A549 (cell line): ENCODE results near the gene LRRC38. TPM values are rescaled to one million over a fixed set of nuclear protein-coding genes. Genes with fewer than 3 reads are reported as not detected.

Experiments used
- ATAC-seq, 2 experiments: fragments of 200-7000 bp in 1 of 2; fragments of >200 bp in 1 of 2; cut with Nextera tagmentation in 1 of 2; cut with Tn5 transposase in 1 of 2; 3 replicates each; pipeline versions ENCODE4 v1.8.0 to v1.9.1; 2018 to 2020; ENCODE audit warnings: mild to moderate bottlenecking in 1 of 2, moderate library complexity in 1 of 2
- CTCF ChIA-PET: fragments of 300-600 bp; sonication (Branson Sonifier 250); formaldehyde crosslinking; extraction: SDS; loops from one replicate; lab custom pipeline; 2021; ENCODE audit warnings: antibody characterized with exemption, inconsistent platforms; lab: Yijun Ruan, JAX
- POLR2A ChIA-PET: fragments of 350-600 bp; formaldehyde crosslinking; extraction: SDS; loops from one replicate; lab custom pipeline; 2021; ENCODE audit warnings: antibody characterized with exemption, inconsistent platforms; lab: Yijun Ruan, JAX
- DNase-seq, 2 experiments: peaks; one replicate each; pipeline versions ENCODE4 v3.0.0 to v3.0.0-alpha.2; 2011 to 2016; ENCODE audit warnings: low read depth in 1 of 2, low spot score in 1 of 2
- FAIRE-seq: peaks from 2 replicates; lab custom pipeline; 2011; peaks lifted over from hg19 to GRCh38; lab: Jason Lieb, UNC
- H3K27ac ChIP-seq, 2 experiments: fragments of >200 bp; sonication (Bioruptor Twin); formaldehyde crosslinking; 3 replicates each; pipeline ENCODE4 v1.5.1; 2016 to 2017
- H3K4me1 ChIP-seq: fragments of >200 bp; sonication (Bioruptor Twin); formaldehyde crosslinking; 3 replicates; pipeline ENCODE4 v1.6.1; 2016
- H3K4me2 ChIP-seq: fragments of >200 bp; sonication (Bioruptor Twin); formaldehyde crosslinking; 3 replicates; pipeline ENCODE4 v1.6.1; 2016
- H3K4me3 ChIP-seq: fragments of >200 bp; sonication (Bioruptor Twin); formaldehyde crosslinking; 3 replicates; pipeline ENCODE4 v1.5.1; 2016
- H3K9me3 ChIP-seq: fragments of >200 bp; sonication (Bioruptor Twin); formaldehyde crosslinking; 3 replicates; pipeline ENCODE4 v1.6.1; 2016
- BHLHE40 ChIP-seq: IDR thresholded peaks from 2 replicates; pipeline ENCODE4 v1.6.1; 2012; ENCODE audit warnings: low read depth, low read length, inconsistent platforms
- CBX2 ChIP-seq: fragments of 200-600 bp; sonication (generic); IDR thresholded peaks from 2 replicates; pipeline ENCODE4 v1.6.1; 2016; ENCODE audit warnings: low read depth, mild to moderate bottlenecking, borderline replicate concordance
- CEBPB ChIP-seq, 2 experiments: fragments of >200 bp in 1 of 2; sonication (Bioruptor Twin) in 1 of 2; formaldehyde crosslinking in 1 of 2; IDR thresholded peaks; 2 replicates each; pipeline ENCODE4 v1.6.1; 2012 to 2016
- FOSL2 ChIP-seq, 2 experiments: fragments of 450-650 bp in 1 of 2; fragments of >200 bp in 1 of 2; sonication (Bioruptor Twin) in 1 of 2; formaldehyde crosslinking; IDR thresholded peaks; 2 replicates each; pipeline versions ENCODE4 v1.5.0 to v1.6.1; 2016 to 2020; ENCODE audit warnings: mild to moderate bottlenecking in 1 of 2, moderate library complexity in 1 of 2
- HEYL ChIP-seq: fragments of 250-450 bp; sonication (Bioruptor Pico); IDR thresholded peaks from 2 replicates; pipeline ENCODE4 v1.8.0; 2021; ENCODE audit warnings: mild to moderate bottlenecking, moderate library complexity
- HOXB13 ChIP-seq: fragments of 250-450 bp; sonication (Bioruptor Pico); IDR thresholded peaks from 2 replicates; pipeline ENCODE4 v1.5.0; 2020; ENCODE audit warnings: low read depth, mild to moderate bottlenecking, moderate library complexity
- KDM5A ChIP-seq: fragments of 200-600 bp; sonication (generic); IDR thresholded peaks from 2 replicates; pipeline ENCODE4 v1.6.1; 2016; ENCODE audit warnings: antibody characterized with exemption, mild to moderate bottlenecking
- MAZ ChIP-seq: fragments of 150-350 bp; IDR thresholded peaks from 2 replicates; pipeline ENCODE4 v1.6.1; 2014; ENCODE audit warnings: antibody characterized with exemption, low read depth, low read length, borderline replicate concordance
- NFE2L2 ChIP-seq: fragments of 150-350 bp; conservative IDR thresholded peaks from 2 replicates; pipeline ENCODE4 v1.6.1; 2014; ENCODE audit warnings: low read length
- NR3C1 ChIP-seq: fragments of >200 bp; sonication (Bioruptor Twin); formaldehyde crosslinking; IDR thresholded peaks from 3 replicates; pipeline ENCODE4 v1.6.1; 2017
- RCOR1 ChIP-seq: fragments of 150-350 bp; IDR thresholded peaks from 2 replicates; pipeline ENCODE4 v1.6.1; 2014; ENCODE audit warnings: antibody characterized with exemption, low read length, low read depth
- ZC3H11A ChIP-seq: fragments of 450-650 bp; IDR thresholded peaks from 2 replicates; pipeline ENCODE4 v1.6.1; 2014; ENCODE audit warnings: antibody characterized with exemption, mild to moderate bottlenecking
- ZFP36 ChIP-seq: fragments of 450-650 bp; IDR thresholded peaks from 2 replicates; pipeline ENCODE4 v1.6.1; 2014; ENCODE audit warnings: borderline replicate concordance; ENCODE audit not compliant: partially characterized antibody
- ZSCAN20 ChIP-seq: fragments of 250-450 bp; sonication (Bioruptor Pico); IDR thresholded peaks from 2 replicates; pipeline ENCODE4 v1.8.0; 2022; ENCODE audit warnings: mild to moderate bottlenecking, moderate library complexity
- WGBS: methylation state at CpG from one replicate; pipeline ENCODE4 v1.1.6; 2017; ENCODE audit errors: missing lambda C conversion rate; 5-methylcytosine and 5-hydroxymethylcytosine counted together
- polyA plus RNA-seq, 4 experiments: library from polyadenylated mRNA; depleted of rRNA in 3 of 4; stranded (reverse); fragments of >200 nt; fragmentation: RNase III in 1 of 4; extraction: RNeasy Plus Mini Kit Qiagen cat#74134 plus additional on column Dnase treatment in 1 of 4; gene quantifications; 2 replicates in 3 of 4; 3 replicates in 1 of 4; pipeline ENCODE4 v1.2.3, GENCODE V29; 2011 to 2017
- TF ChIP-seq, protein P1 (sequence below): fragments of 250-450 bp; sonication (Bioruptor Pico); IDR thresholded peaks from 2 replicates; pipeline ENCODE4 v1.5.0; 2021; ENCODE audit warnings: mild to moderate bottlenecking, moderate library complexity, borderline replicate concordance
- TF ChIP-seq, protein P2 (sequence below): fragments of 450-650 bp; IDR thresholded peaks from 2 replicates; pipeline ENCODE4 v1.6.1; 2014; ENCODE audit warnings: antibody characterized with exemption
- TF ChIP-seq, protein P3 (sequence below): fragments of >200 bp; sonication (Bioruptor Twin); formaldehyde crosslinking; IDR thresholded peaks from 2 replicates; pipeline ENCODE4 v1.6.1; 2016
- TF ChIP-seq, protein P4 (sequence below): fragments of 200-600 bp; sonication (generic); IDR thresholded peaks from 2 replicates; pipeline ENCODE4 v1.6.1; 2016; ENCODE audit warnings: antibody characterized with exemption, mild to moderate bottlenecking, moderate library complexity
- TF ChIP-seq, protein P5 (sequence below): fragments of 250-450 bp; sonication (Bioruptor Pico); IDR thresholded peaks from 2 replicates; pipeline ENCODE4 v1.5.0; 2020; ENCODE audit warnings: low read depth, mild to moderate bottlenecking, moderate library complexity

The LRRC38 gene
- polyA plus RNA-seq, 2 of the 4 experiments (the other 2 are of a cell fraction), result not detected

DNA sequence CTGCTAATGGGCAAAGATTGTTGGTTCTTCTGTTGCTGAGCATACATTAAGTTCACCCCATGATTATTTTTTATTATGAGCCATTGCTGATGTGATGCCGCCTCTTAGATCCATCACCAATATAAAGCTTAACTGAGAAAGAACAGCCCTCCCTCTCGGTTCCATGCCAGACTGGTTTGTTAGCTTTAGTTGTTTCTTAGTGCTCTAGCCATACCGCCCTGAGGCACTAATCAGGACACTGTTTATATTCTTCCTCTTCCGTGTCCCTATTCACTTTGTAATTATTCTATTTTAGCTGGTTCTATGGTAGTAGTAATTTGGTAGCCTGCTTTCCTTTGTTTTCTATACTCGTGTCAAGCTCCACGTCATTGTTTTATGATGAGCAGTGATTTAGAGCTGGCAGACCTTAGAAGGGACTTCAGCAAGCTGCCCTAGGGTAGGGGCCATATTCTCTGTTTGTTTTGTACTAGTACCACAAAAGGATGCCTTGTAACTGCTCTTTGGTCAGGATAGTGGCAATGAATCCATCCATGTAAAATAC is 42.5 kb upstream of the LRRC38 start:
- Histone ChIP-seq H3K4me3 (no peak overlapping the region), H3K9me3 (no peaks in the 10 kb centered on the region), H3K4me2 (no peak overlapping the region)
- 16% methylated on average over 6 of the region's 6 CpGs for WGBS
- no peak for FAIRE-seq
- ATAC-seq, result no peak
- POLR2A ChIA-PET, result no interaction called here
- no peak for TF ChIP-seq ZC3H11A
- TF ChIP-seq, protein P1, sequence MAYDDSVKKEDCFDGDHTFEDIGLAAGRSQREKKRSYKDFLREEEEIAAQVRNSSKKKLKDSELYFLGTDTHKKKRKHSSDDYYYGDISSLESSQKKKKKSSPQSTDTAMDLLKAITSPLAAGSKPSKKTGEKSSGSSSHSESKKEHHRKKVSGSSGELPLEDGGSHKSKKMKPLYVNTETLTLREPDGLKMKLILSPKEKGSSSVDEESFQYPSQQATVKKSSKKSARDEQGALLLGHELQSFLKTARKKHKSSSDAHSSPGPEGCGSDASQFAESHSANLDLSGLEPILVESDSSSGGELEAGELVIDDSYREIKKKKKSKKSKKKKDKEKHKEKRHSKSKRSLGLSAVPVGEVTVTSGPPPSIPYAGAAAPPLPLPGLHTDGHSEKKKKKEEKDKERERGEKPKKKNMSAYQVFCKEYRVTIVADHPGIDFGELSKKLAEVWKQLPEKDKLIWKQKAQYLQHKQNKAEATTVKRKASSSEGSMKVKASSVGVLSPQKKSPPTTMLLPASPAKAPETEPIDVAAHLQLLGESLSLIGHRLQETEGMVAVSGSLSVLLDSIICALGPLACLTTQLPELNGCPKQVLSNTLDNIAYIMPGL (CRISPR knock-in tag), result no peak
- TF ChIP-seq ZSCAN20 (CRISPR knock-in tag), result no peak
- TF ChIP-seq BHLHE40, result no peak
- TF ChIP-seq, protein P2, sequence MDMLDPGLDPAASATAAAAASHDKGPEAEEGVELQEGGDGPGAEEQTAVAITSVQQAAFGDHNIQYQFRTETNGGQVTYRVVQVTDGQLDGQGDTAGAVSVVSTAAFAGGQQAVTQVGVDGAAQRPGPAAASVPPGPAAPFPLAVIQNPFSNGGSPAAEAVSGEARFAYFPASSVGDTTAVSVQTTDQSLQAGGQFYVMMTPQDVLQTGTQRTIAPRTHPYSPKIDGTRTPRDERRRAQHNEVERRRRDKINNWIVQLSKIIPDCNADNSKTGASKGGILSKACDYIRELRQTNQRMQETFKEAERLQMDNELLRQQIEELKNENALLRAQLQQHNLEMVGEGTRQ, result no peak
- TF ChIP-seq KDM5A, result no peak
- TF ChIP-seq, protein P3, sequence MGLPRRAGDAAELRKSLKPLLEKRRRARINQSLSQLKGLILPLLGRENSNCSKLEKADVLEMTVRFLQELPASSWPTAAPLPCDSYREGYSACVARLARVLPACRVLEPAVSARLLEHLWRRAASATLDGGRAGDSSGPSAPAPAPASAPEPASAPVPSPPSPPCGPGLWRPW, result no peak
- no peak for TF ChIP-seq RCOR1
- no peak for TF ChIP-seq MAZ
- no peak for TF ChIP-seq NR3C1
- TF ChIP-seq, all 56 proteins: peak for 0
- CTCF ChIA-PET, result interaction anchor here (1.0 kb wide), 1 partner anchor 12 kb away, joined by 4 read pairs; no protein-coding TSS in a partner anchor
- no peak for DNase-seq
- H3K27ac ChIP-seq, result no peak overlapping the region
- H3K4me1 ChIP-seq, result no peaks in the 10 kb centered on the region

DNA sequence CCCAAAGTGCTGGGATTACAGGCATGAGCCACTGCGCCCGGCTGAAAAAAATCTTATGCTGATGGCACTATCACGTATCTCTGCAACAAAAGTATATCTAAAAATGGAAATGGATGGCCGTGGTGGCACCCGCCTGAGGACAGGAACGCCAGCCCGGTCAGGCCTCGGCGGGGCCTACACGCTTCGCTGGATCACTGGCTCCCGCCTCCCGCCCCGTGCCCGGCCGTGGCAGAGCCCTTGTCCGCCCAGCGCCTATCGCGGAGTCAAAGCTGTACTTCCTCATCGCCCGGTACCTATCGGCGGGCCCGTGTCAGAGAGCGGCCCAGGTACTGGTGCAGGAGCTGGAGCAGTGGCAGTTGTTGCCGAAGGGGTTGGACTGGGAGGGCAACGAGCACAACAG is 41.0 kb upstream of the LRRC38 start:
- POLR2A ChIA-PET, result no interaction called here
- CTCF ChIA-PET, result no interaction called here
- no peak for TF ChIP-seq CEBPB (IDR thresholded peaks at IDR 0.05)
- no peak for TF ChIP-seq ZFP36
- TF ChIP-seq NFE2L2, result no peak
- TF ChIP-seq, protein P4, sequence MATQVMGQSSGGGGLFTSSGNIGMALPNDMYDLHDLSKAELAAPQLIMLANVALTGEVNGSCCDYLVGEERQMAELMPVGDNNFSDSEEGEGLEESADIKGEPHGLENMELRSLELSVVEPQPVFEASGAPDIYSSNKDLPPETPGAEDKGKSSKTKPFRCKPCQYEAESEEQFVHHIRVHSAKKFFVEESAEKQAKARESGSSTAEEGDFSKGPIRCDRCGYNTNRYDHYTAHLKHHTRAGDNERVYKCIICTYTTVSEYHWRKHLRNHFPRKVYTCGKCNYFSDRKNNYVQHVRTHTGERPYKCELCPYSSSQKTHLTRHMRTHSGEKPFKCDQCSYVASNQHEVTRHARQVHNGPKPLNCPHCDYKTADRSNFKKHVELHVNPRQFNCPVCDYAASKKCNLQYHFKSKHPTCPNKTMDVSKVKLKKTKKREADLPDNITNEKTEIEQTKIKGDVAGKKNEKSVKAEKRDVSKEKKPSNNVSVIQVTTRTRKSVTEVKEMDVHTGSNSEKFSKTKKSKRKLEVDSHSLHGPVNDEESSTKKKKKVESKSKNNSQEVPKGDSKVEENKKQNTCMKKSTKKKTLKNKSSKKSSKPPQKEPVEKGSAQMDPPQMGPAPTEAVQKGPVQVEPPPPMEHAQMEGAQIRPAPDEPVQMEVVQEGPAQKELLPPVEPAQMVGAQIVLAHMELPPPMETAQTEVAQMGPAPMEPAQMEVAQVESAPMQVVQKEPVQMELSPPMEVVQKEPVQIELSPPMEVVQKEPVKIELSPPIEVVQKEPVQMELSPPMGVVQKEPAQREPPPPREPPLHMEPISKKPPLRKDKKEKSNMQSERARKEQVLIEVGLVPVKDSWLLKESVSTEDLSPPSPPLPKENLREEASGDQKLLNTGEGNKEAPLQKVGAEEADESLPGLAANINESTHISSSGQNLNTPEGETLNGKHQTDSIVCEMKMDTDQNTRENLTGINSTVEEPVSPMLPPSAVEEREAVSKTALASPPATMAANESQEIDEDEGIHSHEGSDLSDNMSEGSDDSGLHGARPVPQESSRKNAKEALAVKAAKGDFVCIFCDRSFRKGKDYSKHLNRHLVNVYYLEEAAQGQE, result no peak
- no peak for TF ChIP-seq CBX2
- TF ChIP-seq FOSL2 (IDR thresholded peaks at IDR 0.05), result no peak
- TF ChIP-seq FOSL2 (CRISPR knock-in tag; IDR thresholded peaks at IDR 0.05), result no peak
- no peak for TF ChIP-seq HOXB13 (CRISPR knock-in tag)
- TF ChIP-seq, protein P5, sequence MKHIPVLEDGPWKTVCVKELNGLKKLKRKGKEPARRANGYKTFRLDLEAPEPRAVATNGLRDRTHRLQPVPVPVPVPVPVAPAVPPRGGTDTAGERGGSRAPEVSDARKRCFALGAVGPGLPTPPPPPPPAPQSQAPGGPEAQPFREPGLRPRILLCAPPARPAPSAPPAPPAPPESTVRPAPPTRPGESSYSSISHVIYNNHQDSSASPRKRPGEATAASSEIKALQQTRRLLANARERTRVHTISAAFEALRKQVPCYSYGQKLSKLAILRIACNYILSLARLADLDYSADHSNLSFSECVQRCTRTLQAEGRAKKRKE, result no peak
- TF ChIP-seq HEYL (CRISPR knock-in tag), result no peak

More for the DNA sequence above, 41.0 kb upstream of the LRRC38 start:
- Histone ChIP-seq H3K4me3 (no peak overlapping the region), H3K9me3 (no peaks in the 10 kb centered on the region), H3K27ac (no peak overlapping the region), H3K4me2 (no peak overlapping the region), H3K4me1 (no peaks in the 10 kb centered on the region)
- FAIRE-seq (no peak), DNase-seq (no peak), ATAC-seq (no peak)
- 80% methylated on average over 13 of the region's 28 CpGs for WGBS
